SU-DHL-6 (cell line): ENCODE results near the gene ARHGEF17.

Experiments used
- H2AFZ ChIP-seq: fragments of 200-600 bp; sonication (generic); 2 replicates; pipeline ENCODE4 v1.6.1; 2014; ENCODE audit warnings: low read depth, mild to moderate bottlenecking, moderate library complexity, mixed read lengths, antibody characterized with exemption, low read length; ENCODE audit not compliant: severe bottlenecking
- H3F3A ChIP-seq: fragments of 200-600 bp; shearing (Covaris generic); 2 replicates; pipeline ENCODE4 v1.6.0; 2016; ENCODE audit warnings: antibody characterized with exemption, mild to moderate bottlenecking; ENCODE audit not compliant: insufficient read depth
- H3K27ac ChIP-seq: fragments of 200-600 bp; sonication (generic); 2 replicates; pipeline ENCODE4 v1.5.1; 2016; ENCODE audit warnings: low read depth, mild to moderate bottlenecking, low read length, moderate library complexity, mixed read lengths
- H3K27me3 ChIP-seq: fragments of 200-600 bp; sonication (generic), shearing (Covaris generic); 2 replicates; pipeline ENCODE4 v1.6.0; 2014; ENCODE audit warnings: mild to moderate bottlenecking, low read length
- H3K36me3 ChIP-seq: fragments of 200-600 bp; sonication (generic); 2 replicates; pipeline ENCODE4 v1.6.1; 2014; ENCODE audit warnings: mild to moderate bottlenecking, low read length, mixed read lengths
- H3K4me2 ChIP-seq: fragments of 300-600, 200-600 bp; shearing (Covaris generic), sonication (generic); 2 replicates; pipeline ENCODE4 v1.6.0; 2014; ENCODE audit warnings: low read length, low read depth, mild to moderate bottlenecking; ENCODE audit not compliant: poor library complexity, severe bottlenecking
- H3K4me3 ChIP-seq: fragments of 200-600 bp; sonication (generic); 2 replicates; pipeline ENCODE4 v1.5.1; 2014; ENCODE audit warnings: antibody characterized with exemption, low read length, mild to moderate bottlenecking, mixed read lengths; ENCODE audit not compliant: insufficient read depth, poor library complexity, severe bottlenecking
- H3K79me2 ChIP-seq: fragments of 200-600 bp; sonication (generic); 2 replicates; pipeline ENCODE4 v1.6.1; 2014; ENCODE audit warnings: mild to moderate bottlenecking, low read length, moderate library complexity; ENCODE audit not compliant: insufficient read depth
- H3K9ac ChIP-seq: fragments of 200-600 bp; sonication (generic); 2 replicates; pipeline ENCODE4 v1.7.0; 2014; ENCODE audit warnings: mild to moderate bottlenecking, low read length
- H3K9me2 ChIP-seq: fragments of 200-600 bp; sonication (generic); replicated peaks from 2 replicates; pipeline ENCODE4 v1.6.1; 2014; ENCODE audit warnings: low read length; ENCODE audit not compliant: insufficient read depth
- H3K9me3 ChIP-seq: fragments of 200-600 bp; sonication (generic); 2 replicates; pipeline ENCODE4 v1.6.1; 2014; ENCODE audit warnings: low read length, mixed read lengths; ENCODE audit not compliant: insufficient read depth
- H4K20me1 ChIP-seq: fragments of 200-600 bp; sonication (generic); 2 replicates; pipeline ENCODE4 v1.6.1; 2014; ENCODE audit warnings: low read depth, mild to moderate bottlenecking, antibody characterized with exemption, low read length, moderate library complexity, mixed read lengths
- CTCF ChIP-seq: fragments of 200-600 bp; sonication (generic); IDR thresholded peaks from one replicate; pipeline ENCODE4 v1.5.1; 2017; ENCODE audit warnings: antibody characterized with exemption, mild to moderate bottlenecking, low read length, moderate library complexity; ENCODE audit not compliant: insufficient read depth, poor library complexity, severe bottlenecking
- EZH2phosphoT487 ChIP-seq: fragments of 200-600 bp; sonication (generic), shearing (Covaris generic); conservative IDR thresholded peaks from 2 replicates; pipeline ENCODE4 v1.6.1; 2018; ENCODE audit warnings: mild to moderate bottlenecking, antibody characterized with exemption, low read length, moderate library complexity, mixed read lengths

Gene ARHGEF17

GRCh38 chr11:73401924-73402833, 94.1 kb downstream of the ARHGEF17 start:
- Histone ChIP-seq H3K27me3 (no peaks in the 10 kb centered on the region), H3F3A (0 out of 2 replicates have a peak, but pooled peaks cover 6% of the 10 kb centered on the region), H3K4me2 (no peak overlapping the region), H3K9me2 (no peaks in the 10 kb centered on the region), H3K79me2 (no peaks in the 10 kb centered on the region), H3K36me3 (no peaks in the 10 kb centered on the region), H2AFZ (no peak overlapping the region), H4K20me1 (no peaks in the 10 kb centered on the region), H3K9me3 (no peaks in the 10 kb centered on the region), H3K9ac (no peak overlapping the region), H3K27ac (no peak overlapping the region), H3K4me3 (no peak overlapping the region)
- TF ChIP-seq CTCF (no peak), EZH2phosphoT487 (no peak)

GRCh38 chr11:73402834-73403185, 94.7 kb downstream of the ARHGEF17 start:
- TF ChIP-seq CTCF (peak; percentile 25), EZH2phosphoT487 (no peak)

GRCh38 chr11:73403541-73403940, 95.5 kb downstream of the ARHGEF17 start:
- Histone ChIP-seq H3K27ac (no peak overlapping the region), H4K20me1 (no peaks in the 10 kb centered on the region), H3K9me3 (no peaks in the 10 kb centered on the region), H3K4me3 (no peak overlapping the region), H3F3A (0 out of 2 replicates have a peak, but pooled peaks cover 6% of the 10 kb centered on the region), H3K9me2 (no peaks in the 10 kb centered on the region), H2AFZ (no peak overlapping the region), H3K9ac (no peak overlapping the region), H3K4me2 (no peak overlapping the region), H3K79me2 (no peaks in the 10 kb centered on the region), H3K27me3 (no peaks in the 10 kb centered on the region), H3K36me3 (no peaks in the 10 kb centered on the region)
- TF ChIP-seq CTCF (no peak), EZH2phosphoT487 (no peak)

More at GRCh38 chr11:73402834-73403185, 94.7 kb downstream of the ARHGEF17 start:
- no peak overlapping the region for H2AFZ ChIP-seq
- H3K9me2 ChIP-seq = no peaks in the 10 kb centered on the region
- no peaks in the 10 kb centered on the region for H3K9me3 ChIP-seq
- H3K4me2 ChIP-seq = no peak overlapping the region
- no peaks in the 10 kb centered on the region for H3K79me2 ChIP-seq
- H3K36me3 ChIP-seq = no peaks in the 10 kb centered on the region
- H3K4me3 ChIP-seq = no peak overlapping the region
- H4K20me1 ChIP-seq = no peaks in the 10 kb centered on the region
- no peak overlapping the region for H3K9ac ChIP-seq
- no peaks in the 10 kb centered on the region for H3K27me3 ChIP-seq
- 0 out of 2 replicates have a peak, but pooled peaks cover 6% of the 10 kb centered on the region for H3F3A ChIP-seq
- no peak overlapping the region for H3K27ac ChIP-seq
